Liver (tissue), 2 donors: ENCODE results near the gene ABCC1.

Source experiments
- REST ChIP-seq: IDR thresholded peaks from 2 replicates; pipeline ENCODE4 v1.6.1; 2016; ENCODE audit warnings: antibody characterized with exemption, mild to moderate bottlenecking
- TF ChIP-seq, protein P1 (sequence below): fragments of 150-350 bp; IDR thresholded peaks from 2 replicates; pipeline ENCODE4 v1.5.1; 2017; ENCODE audit warnings: improper control_type of control experiment, low read depth, low read length; ENCODE audit not compliant: missing input control
- donor health status: healthy.

GRCh38 chr16:15973421-15973820 is 24.0 kb downstream of the ABCC1 start:
- TF ChIP-seq, protein P1, sequence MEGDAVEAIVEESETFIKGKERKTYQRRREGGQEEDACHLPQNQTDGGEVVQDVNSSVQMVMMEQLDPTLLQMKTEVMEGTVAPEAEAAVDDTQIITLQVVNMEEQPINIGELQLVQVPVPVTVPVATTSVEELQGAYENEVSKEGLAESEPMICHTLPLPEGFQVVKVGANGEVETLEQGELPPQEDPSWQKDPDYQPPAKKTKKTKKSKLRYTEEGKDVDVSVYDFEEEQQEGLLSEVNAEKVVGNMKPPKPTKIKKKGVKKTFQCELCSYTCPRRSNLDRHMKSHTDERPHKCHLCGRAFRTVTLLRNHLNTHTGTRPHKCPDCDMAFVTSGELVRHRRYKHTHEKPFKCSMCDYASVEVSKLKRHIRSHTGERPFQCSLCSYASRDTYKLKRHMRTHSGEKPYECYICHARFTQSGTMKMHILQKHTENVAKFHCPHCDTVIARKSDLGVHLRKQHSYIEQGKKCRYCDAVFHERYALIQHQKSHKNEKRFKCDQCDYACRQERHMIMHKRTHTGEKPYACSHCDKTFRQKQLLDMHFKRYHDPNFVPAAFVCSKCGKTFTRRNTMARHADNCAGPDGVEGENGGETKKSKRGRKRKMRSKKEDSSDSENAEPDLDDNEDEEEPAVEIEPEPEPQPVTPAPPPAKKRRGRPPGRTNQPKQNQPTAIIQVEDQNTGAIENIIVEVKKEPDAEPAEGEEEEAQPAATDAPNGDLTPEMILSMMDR = no peak
- TF ChIP-seq REST = no peak
